ENCODE measurements around the gene TIMM10B.

GRCh38 chr11:6480299-6480914 is 894 bp upstream of the TIMM10B start:
- TF ChIP-seq CTCF (IDR thresholded peaks at IDR 0.05; ENCODE audit: insufficient read depth, low read length): no peak
- TF ChIP-seq GABPA (IDR thresholded peaks at IDR 0.05; ENCODE audit: low read depth): no peak
